Measurements from ENCODE around the gene ACP1. TPM values are rescaled to one million over a fixed set of nuclear protein-coding genes. Genes with fewer than 3 reads are reported as not detected.

ACP1 gene
- total RNA-seq, 3 donors from 2014 or later, result 132 to 178 (median 168) TPM

DNA sequence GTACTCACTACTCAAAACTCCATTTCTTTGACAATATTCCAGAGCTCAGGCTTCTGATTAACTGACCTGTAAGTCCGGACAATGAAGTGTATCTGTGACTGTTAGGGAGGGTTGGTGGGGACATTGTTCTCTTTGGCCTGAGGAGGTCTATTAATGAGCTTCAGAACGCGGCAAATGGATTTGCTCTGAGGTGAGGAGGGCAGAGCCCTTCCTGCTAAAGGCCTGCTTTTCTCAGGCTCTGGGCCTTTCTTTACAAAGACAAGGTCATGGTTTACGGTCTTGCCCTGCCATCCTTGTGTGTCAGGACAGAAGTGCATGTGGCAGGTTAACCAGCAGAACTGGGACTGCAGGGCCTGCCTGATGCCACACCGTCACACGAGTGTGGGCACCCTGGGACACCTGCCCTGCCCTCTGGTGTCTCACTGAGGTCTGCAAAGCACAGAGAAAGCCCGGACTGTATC is 15.9 kb downstream of the ACP1 start:
- Mint-ChIP-seq H3K27me3 (ENCODE audit: low read depth) (peaks cover 2% of the 10 kb centered on the region), H3K4me1 (ENCODE audit: low read depth) (no peaks in the 10 kb centered on the region), H3K36me3 (ENCODE audit: insufficient read depth) (peaks cover 39% of the 10 kb centered on the region), H3K9me3 (no peaks in the 10 kb centered on the region), H3K4me3 (no peak overlapping the region)
- no peak for ATAC-seq
- no peak for DNase-seq

DNA sequence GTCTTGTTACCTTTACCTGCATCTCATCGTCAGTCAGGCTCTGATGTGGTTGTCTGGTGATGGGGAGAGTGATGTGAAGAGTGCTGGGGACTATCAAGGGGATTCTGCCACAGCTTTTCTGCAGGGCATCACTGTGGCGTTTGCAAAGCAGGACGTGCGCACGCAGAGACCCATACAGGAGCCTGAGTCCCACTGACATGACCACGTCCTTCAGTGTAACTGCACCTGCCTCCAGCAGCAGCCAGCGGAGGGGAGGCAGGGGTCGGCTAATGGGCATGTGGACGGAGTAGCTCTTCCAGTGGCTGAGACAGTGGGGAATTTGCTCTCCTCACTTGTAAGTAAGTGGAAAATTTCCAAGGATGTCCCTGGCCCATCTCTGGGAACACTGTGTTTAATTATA is 16.6 kb downstream of the ACP1 start:
- H3K9me3 Mint-ChIP-seq, result no peaks in the 10 kb centered on the region
- ATAC-seq (no peak), DNase-seq (no peak)
- peaks cover 35% of the 10 kb centered on the region for H3K36me3 Mint-ChIP-seq (ENCODE audit: insufficient read depth)
- peaks cover 9% of the 10 kb centered on the region for H3K27me3 Mint-ChIP-seq (ENCODE audit: low read depth)
- H3K4me3 Mint-ChIP-seq, result no peak overlapping the region
- H3K4me1 Mint-ChIP-seq (ENCODE audit: low read depth), result no peaks in the 10 kb centered on the region

DNA sequence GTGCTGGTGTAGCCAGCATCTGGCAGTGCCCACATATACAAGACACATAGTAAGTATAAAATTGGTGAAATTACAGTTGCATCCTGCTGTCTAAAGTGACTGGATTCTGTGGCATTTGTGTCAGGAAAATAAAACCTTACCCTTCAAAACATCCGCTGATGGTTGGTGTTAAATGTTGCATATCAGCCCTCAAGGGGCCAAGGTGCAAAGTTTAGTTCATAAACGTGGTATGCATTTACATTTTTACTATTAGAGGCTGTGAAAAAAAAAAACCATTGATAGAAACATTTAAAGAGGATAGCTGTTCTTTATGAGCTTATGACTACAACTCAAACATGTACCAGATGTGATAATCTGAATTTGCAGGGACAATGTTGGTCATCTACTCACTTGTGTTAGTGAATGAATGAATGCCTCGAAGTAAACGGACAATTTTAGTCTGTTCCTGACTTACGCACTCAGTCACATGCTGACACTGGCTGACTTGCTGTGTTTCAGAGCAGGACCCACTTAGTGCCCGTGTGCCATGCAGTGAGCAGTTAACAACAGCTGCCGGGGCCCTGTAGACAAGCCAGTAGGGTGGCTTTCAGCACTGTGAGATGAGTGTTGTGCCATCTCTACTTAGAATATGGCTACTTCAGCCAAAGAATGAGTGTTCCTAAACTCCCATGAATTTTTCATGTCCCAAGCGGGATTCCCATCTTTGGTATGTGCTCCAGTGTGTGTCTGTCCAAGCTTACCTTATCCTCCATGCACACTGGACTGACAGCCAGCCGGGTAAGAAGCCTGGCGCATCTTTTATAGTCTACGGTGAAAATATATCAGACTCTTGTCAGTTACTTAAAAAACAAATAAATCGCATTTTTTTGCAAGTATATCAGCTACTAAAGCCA is 17.9 kb downstream of the ACP1 start:
- H3K36me3 Mint-ChIP-seq (ENCODE audit: insufficient read depth), result peaks cover 28% of the 10 kb centered on the region
- no peak for ATAC-seq
- no peaks in the 10 kb centered on the region for H3K4me1 Mint-ChIP-seq (ENCODE audit: low read depth)

DNA sequence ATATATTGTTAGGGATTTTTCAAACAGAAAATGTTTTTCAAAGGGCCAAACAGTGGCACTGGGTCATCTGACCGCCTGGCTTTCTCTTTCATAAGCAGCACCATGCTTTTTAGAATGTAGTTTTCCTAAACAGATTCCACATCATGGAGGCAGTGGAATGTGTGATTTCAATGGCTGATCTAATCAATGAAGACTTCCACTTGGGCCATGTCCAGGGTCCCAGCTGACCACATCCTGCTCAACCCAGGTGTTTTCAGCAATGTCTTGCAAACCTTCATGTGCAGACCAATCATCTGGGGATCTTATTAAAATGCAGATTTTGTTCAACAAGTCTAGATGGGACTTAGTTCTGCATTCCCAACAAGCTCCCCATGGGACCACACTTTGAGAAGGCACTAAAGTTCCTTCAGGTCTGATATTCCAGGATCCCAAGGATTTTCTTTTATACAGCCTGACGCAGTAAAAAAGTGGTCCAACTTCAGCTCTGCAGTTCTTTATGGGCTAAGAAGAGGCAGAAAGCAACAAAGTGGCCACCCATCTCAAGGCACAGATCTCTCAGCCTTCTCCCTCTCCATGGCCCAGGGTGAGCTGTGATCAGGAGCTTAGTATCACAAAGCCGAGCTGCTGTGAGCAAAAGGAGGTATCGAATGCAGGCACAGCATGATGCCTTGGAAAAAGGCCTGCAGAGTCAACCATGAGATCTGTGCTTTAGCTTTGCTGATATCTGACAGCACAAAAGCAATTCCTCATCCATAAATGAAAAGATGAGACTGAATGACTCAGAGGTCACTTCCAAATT is 19.4 kb downstream of the ACP1 start:
- Mint-ChIP-seq H3K4me3 (no peak overlapping the region), H3K27me3 (ENCODE audit: low read depth) (peaks cover 15% of the 10 kb centered on the region), H3K36me3 (ENCODE audit: insufficient read depth) (peaks cover 20% of the 10 kb centered on the region), H3K4me1 (ENCODE audit: low read depth) (no peaks in the 10 kb centered on the region), H3K9me3 (no peaks in the 10 kb centered on the region)
- DNase-seq (no peak), ATAC-seq (no peak)

More for the DNA sequence above, 17.9 kb downstream of the ACP1 start:
- Mint-ChIP-seq H3K9me3 (no peaks in the 10 kb centered on the region), H3K27me3 (ENCODE audit: low read depth) (peaks cover 14% of the 10 kb centered on the region), H3K4me3 (no peak overlapping the region)
- no peak for DNase-seq

DNA sequence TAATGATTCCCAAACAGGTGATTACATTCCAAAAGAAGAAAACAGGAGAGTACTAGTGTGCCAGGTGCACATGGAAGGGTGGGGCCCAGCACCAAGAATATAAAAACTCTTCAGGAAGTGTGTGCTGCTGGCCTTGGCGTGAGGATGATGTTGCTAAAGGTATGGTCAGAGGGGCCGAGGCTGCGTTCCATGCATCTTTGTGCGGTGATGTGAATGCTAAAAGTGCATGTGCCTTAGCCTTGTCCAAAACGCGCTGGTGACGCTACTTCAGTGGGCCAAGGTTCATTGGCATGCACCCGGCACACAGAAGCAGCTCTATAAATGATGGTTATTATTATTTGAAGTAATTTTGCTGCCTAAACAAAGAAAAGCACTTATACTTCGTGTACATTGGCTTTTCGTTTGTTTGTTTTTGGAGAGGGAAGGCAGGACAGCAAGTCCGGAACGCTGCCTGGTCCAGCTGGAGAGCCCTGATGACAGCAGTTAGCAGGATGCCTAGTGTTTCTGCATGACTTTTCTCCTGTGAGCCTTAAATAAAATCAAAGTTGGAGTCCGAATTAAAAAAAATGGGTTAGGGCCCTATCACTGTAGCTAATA is 20.2 kb downstream of the ACP1 start:
- H3K4me1 Mint-ChIP-seq (ENCODE audit: low read depth), result peaks cover 5% of the 10 kb centered on the region
- H3K4me3 Mint-ChIP-seq, result no peak overlapping the region
- no peaks in the 10 kb centered on the region for H3K9me3 Mint-ChIP-seq
- DNase-seq (no peak), ATAC-seq (no peak)
- peaks cover 14% of the 10 kb centered on the region for H3K36me3 Mint-ChIP-seq (ENCODE audit: insufficient read depth)
- peaks cover 21% of the 10 kb centered on the region for H3K27me3 Mint-ChIP-seq (ENCODE audit: low read depth)

- H3K4me3 Mint-ChIP-seq, result no peak overlapping the region
- no peaks in the 10 kb centered on the region for H3K9me3 Mint-ChIP-seq
- peaks cover 7% of the 10 kb centered on the region for H3K4me1 Mint-ChIP-seq (ENCODE audit: low read depth)
- peaks cover 23% of the 10 kb centered on the region for H3K27me3 Mint-ChIP-seq (ENCODE audit: low read depth)
- ATAC-seq (no peak), DNase-seq (no peak)
- H3K36me3 Mint-ChIP-seq (ENCODE audit: insufficient read depth), result peaks cover 14% of the 10 kb centered on the region
Measured at GRCh38 chr2:285531-285930, 20.8 kb downstream of the ACP1 start.

DNA sequence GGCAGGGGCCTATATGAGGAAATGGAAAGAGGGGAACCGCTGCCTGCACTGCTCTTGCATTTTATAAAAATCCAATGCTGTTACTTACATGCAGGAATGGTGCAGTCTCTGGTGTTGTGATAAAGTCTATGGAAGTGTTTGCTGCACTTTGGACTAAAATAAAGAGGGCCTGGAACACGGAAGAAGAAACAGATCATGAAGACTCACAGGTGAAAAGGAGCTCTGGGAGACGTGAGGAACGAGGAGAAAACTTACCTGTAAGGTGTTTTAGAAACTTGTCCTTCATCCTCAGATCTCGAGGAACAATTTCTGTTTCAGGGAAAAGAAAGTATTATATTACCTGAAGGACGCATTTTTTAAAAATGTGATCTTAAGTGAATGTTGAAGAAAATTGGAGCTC is 21.3 kb downstream of the ACP1 start:
- peaks cover 11% of the 10 kb centered on the region for H3K36me3 Mint-ChIP-seq (ENCODE audit: insufficient read depth)
- H3K27me3 Mint-ChIP-seq (ENCODE audit: low read depth), result peaks cover 23% of the 10 kb centered on the region
- H3K4me1 Mint-ChIP-seq (ENCODE audit: low read depth), result peaks cover 7% of the 10 kb centered on the region
- H3K9me3 Mint-ChIP-seq, result no peaks in the 10 kb centered on the region
- no peak for ATAC-seq
- no peak for DNase-seq
- H3K4me3 Mint-ChIP-seq, result peak overlapping the region; percentile 12

DNA sequence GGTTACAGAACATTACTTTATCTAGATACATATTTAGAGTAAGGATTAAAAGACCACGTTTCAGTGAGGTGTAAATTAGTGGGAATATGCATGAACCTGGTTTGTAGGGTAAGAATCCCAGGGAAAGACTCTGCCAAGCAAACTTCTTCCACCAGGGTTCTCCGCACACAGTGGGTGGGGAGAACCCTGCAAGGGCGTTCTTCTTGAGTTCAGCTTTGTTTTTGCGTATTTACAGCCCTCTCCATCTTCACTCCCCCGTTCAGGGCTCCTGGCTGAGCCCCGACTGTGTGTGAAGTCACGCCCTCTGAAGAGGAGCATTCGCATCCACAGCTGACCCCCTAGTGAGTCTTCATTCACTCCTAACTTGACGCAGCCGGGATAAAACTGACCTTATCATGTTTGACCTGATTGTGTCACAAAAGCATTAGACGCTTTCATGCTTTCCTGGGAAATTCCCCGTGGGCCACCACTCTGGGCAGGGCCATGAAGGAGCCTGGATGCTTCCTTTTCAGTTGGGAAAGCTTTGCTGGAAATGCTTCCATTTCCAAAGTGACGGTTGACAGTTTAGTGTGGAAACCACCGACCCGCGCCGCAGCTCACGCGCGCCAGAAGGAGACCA is 22.1 kb downstream of the ACP1 start:
- H3K9me3 Mint-ChIP-seq, result no peaks in the 10 kb centered on the region
- H3K27me3 Mint-ChIP-seq (ENCODE audit: low read depth), result peaks cover 23% of the 10 kb centered on the region
- no peak for ATAC-seq
- no peak for DNase-seq
- peaks cover 7% of the 10 kb centered on the region for H3K4me1 Mint-ChIP-seq (ENCODE audit: low read depth)
- H3K36me3 Mint-ChIP-seq (ENCODE audit: insufficient read depth), result peaks cover 7% of the 10 kb centered on the region
- peak overlapping the region; percentile 50 for H3K4me3 Mint-ChIP-seq

DNA sequence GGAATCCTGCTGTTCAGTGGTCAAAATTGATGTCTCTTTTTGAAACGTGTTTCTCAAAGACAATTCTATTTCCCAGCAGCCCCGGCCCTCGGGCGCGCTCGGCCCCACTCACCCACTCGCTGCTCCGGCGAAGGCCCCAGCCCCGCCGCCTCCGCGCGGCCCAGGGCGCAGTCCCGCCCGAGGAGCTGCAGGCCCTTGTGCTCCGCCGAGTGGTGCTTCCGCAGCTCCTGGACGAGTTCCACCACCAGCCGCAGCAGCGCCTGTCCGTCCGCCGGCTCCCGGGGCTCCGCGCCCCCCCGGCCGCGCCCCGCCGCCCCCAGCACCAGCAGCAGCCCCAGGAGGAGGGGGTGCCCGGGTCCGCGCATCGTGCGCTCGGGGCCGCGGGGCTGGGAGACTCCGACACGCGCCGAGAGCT is 22.7 kb downstream of the ACP1 start:
- H3K4me1 Mint-ChIP-seq (ENCODE audit: low read depth), result peaks cover 7% of the 10 kb centered on the region
- H3K36me3 Mint-ChIP-seq (ENCODE audit: insufficient read depth), result peaks cover 7% of the 10 kb centered on the region
- H3K4me3 Mint-ChIP-seq, result no peak overlapping the region
- no peak for DNase-seq
- peaks cover 23% of the 10 kb centered on the region for H3K27me3 Mint-ChIP-seq (ENCODE audit: low read depth)
- no peaks in the 10 kb centered on the region for H3K9me3 Mint-ChIP-seq
- ATAC-seq, result peak; percentile 38 to 60

DNA sequence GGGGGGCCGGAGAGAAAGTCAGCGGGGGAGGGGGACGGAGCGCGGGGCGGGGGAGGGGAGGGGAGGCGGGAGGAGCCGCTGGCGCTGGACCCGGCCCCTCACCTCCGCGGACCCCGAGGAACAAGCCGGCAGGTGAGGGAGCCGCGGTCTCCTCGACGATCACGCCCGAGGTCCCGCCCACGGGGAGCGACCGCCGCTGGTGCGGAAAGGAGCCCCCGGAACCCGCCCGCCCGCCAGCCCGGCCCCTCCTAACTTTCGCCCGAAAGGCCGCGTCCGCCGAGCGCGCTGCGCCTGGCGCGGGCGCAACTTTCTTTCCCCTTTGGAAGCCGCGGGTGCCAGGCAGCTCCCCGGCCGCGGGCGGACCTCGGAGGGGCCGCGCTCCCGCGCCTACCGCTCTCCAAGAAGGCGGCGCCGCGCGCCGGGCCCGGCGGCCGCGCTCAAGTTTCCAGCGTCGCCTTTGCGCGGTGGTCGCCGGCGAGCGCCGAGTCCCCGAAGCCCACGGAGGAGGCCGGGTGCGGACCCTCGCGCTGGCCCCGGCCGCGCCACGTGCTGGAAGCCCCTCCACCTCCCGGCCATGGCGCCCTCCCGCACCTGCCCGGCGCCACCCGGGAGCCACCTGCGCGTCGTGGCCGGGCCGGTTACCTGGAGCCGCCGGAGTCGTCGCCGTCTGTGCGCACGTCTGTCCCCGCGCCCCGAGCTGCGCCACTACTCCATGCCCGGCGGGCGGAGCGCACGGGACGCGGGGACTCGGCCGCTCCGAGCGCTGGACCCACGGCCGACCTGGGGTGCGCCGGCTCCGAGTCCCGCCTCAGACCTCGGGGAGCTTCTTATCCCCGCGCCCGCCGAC is 23.4 kb downstream of the ACP1 start, which contains the start of gene ALKAL2:
Gene ALKAL2, minus strand, starts transcription at position 181 of the 847 bp plus-strand sequence. CDS start 256 bp downstream, outside the sequence.
- Mint-ChIP-seq H3K9me3 (no peaks in the 10 kb centered on the region), H3K4me1 (ENCODE audit: low read depth) (peaks cover 7% of the 10 kb centered on the region), H3K4me3 (peak within 1 kb of the TSS; percentile 50), H3K36me3 (ENCODE audit: insufficient read depth) (peaks cover 6% of the 10 kb centered on the region), H3K27me3 (ENCODE audit: low read depth) (peaks cover 23% of the 10 kb centered on the region)
- DNase-seq (no peak), ATAC-seq (peak; percentile 17 to 39)

- H3K4me3 Mint-ChIP-seq, result no peak overlapping the region
- DNase-seq, result no peak
Measured at GRCh38 chr2:288758-289361, 24.1 kb downstream of the ACP1 start.

GRCh38 chr2:289362-290089 is 24.8 kb downstream of the ACP1 start:
- ATAC-seq (peak; percentile 36 to 39), DNase-seq (no peak)
- Mint-ChIP-seq H3K36me3 (ENCODE audit: insufficient read depth) (no peaks in the 10 kb centered on the region), H3K9me3 (no peaks in the 10 kb centered on the region), H3K4me1 (ENCODE audit: low read depth) (peaks cover 7% of the 10 kb centered on the region), H3K4me3 (peak overlapping the region; percentile 64), H3K27me3 (ENCODE audit: low read depth) (peaks cover 23% of the 10 kb centered on the region)

More at GRCh38 chr2:288758-289361, 24.1 kb downstream of the ACP1 start:
- peaks cover 23% of the 10 kb centered on the region for H3K27me3 Mint-ChIP-seq (ENCODE audit: low read depth)
- H3K36me3 Mint-ChIP-seq (ENCODE audit: insufficient read depth), result no peaks in the 10 kb centered on the region
- ATAC-seq, result no peak
- H3K4me1 Mint-ChIP-seq (ENCODE audit: low read depth), result peaks cover 7% of the 10 kb centered on the region
- H3K9me3 Mint-ChIP-seq, result no peaks in the 10 kb centered on the region

All from activated T-cell treated with anti-CD3 and anti-CD28 coated beads, Interleukin-2, amount 50 U/mL, for 4 hours (primary cell).